A549 treated with AZD2906 at 1 μM for 4 hours (cell line): ENCODE measurements around the gene CHRNA3. TPM values are rescaled to one million over a fixed set of nuclear protein-coding genes. Genes with fewer than 3 reads are reported as not detected.

ENCODE experiments used
- total RNA-seq: library from RNA; stranded (reverse); fragments of 200-300 nt; extraction: Qiagen RNA extraction; gene quantifications from 5 replicates; pipeline ENCODE4 v1.2.3, GENCODE V29; 2022

The CHRNA3 gene
- 0.30 to 0.71 TPM (median 0.33 TPM) in 5 replicates for total RNA-seq

DNA sequence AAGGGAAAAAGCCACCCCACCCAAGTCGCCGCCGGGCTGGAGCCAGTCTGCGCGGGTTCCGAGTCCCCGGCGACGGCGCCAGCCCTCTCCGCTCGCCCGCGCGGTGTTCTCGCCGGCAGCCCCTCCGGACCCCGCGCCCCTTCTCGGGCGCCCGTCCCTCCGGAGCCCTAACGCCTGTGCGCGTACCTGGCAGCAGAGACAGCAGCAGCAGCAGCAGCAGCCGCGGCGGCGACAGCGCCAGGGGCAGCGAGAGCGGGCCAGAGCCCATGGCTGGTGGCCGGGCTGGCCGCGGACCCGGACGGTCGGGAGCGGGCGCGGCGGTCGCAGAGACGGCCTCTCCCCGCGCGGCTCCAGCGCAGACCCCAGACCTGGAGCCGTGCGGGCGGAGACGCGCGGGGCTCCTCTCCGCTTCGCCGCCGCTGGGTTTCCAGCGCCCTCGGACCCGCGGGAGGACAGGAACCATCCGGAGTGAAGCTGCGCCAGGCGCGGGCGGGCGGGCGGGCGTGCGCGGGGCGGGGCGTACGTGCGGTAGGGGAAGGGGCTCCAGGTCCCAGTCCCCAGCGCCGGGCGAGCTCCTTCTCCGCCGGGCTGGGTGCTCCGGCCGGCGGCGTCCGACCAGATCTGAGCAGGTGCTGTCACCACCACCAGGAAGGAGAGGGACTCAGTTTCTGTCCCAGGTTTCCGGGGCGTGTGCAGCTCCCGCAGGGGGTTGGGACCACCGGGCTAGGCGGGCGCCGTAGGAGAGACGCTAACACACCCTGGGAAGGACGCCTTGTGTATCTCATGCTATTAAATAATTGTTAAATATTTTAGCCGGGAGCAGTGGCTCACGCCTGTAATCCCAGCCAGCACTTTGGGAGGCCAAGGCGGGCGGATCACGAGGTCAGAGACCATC lies at the start of gene CHRNA3:
TSS of gene CHRNA3 (minus strand) at position 470 of the 895 bp plus-strand sequence. CDS start at position 268, 202 bp downstream.

DNA sequence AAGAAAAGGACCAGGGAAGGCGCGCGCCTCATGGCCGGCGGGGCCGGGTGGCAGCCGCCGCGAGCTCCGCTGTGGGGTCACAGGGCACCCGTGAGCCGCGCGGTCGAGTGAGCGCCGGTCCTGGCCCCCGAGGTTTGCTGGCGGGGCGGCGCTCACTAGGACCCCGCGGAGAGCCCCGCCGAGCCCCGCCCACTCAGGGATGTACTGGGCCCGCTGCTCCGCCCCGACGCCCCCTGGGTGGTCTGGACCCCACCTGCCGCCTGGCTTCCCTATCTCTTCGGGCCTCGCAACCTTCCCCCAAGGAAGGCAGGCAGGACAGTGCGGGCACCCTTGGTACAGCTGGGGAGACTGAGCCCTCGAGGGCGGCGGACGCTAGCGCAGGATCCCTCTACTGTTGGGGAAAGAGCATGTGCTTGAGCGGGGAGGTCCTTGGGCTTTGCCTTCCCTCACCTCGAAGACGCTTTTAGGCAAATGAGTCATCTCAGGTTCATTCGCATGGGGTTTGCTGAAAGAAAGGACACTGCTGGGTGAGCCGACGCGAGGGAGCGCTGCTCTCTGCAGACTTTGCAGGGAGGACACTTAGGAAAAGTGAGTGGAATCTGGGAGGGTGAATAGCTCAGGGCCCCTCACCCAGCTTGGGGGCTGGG lies 20.4 kb upstream of the CHRNA3 start, which contains the start of gene CHRNB4:
TSS of gene CHRNB4 (minus strand) at position 109 of the 647 bp plus-strand sequence. CDS start at position 32, 77 bp downstream.

GRCh38 chr15:78565097-78565950 lies 55.5 kb downstream of the CHRNA3 start, which contains the start of gene CHRNA5:
CHRNA5 (plus strand) TSS chr15:78565520; CDS start chr15:78565720, 200 bp downstream.

Other genes starting within 250 kb of the CHRNA3 start
- 31.9 to 44.9 TPM (median 40.6 TPM) in 5 replicates for gene IREB2, start 182.8 kb downstream of the CHRNA3 start, total RNA-seq
- gene HYKK, start 113.4 kb downstream of the CHRNA3 start, total RNA-seq = 5.8 to 8.9 TPM (median 6.3 TPM) in 5 replicates
- 344 to 481 TPM (median 370 TPM) in 5 replicates for gene PSMA4, start 80.6 kb downstream of the CHRNA3 start, total RNA-seq
- gene CHRNA5, start 55.5 kb downstream of the CHRNA3 start, total RNA-seq = 29.1 to 30.2 TPM (median 29.3 TPM) in 5 replicates
- gene CHRNB4, start 20.2 kb upstream of the CHRNA3 start, total RNA-seq = 0.53 to 1.5 TPM (median 0.77 TPM) in 5 replicates
- 5.8 to 9.9 TPM (median 8.8 TPM) in 5 replicates for gene ADAMTS7, start 190.5 kb upstream of the CHRNA3 start, total RNA-seq